ENCODE results near the gene SLC17A9.
A peak's percentile ranks its signal among the peaks of the same experiment; 100 is the strongest.

DNA sequence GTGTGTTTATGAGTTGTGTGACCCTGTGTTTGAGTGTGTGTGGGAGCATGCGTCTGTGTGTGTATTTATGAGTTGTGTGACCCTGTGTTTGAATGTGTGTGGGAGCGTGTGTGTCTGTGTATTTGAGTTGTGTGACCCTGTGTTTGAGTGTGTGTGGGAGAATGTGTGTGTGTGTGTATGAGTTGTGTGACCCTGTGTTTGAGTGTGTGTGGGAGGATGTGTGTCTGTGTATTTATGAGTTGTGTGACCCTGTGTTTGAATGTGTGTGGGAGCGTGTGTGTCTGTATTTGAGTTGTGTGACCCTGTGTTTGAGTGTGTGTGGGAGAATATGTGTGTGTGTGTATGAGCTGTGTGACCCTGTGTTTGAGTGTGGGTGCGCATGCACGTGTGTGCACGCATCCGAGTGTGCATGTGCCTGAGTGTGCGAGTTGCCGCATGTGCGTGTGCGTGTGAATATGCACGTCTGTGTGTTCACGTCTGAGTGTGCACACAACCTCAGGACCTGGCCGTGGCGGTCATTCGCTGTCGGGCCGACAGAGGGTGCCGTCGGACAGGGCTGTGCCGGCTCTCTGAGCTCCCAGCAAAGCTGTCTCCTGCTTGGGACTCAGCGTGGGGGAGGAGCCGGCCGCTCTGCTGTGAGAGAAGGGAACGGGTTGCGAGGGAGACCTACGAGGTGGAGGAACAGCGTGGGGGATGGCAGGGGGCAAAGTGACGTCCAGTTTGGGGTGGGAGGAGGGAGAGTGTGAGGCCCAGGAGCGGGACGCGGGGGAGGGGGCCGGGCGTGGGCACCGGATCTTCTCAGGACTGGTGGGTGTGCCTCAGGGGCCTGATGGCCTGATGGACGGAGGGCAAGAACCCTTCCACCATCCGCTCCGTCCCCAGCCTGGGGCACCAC is 19.7 kb downstream of the SLC17A9 start:
- TF ChIP-seq, protein P1, sequence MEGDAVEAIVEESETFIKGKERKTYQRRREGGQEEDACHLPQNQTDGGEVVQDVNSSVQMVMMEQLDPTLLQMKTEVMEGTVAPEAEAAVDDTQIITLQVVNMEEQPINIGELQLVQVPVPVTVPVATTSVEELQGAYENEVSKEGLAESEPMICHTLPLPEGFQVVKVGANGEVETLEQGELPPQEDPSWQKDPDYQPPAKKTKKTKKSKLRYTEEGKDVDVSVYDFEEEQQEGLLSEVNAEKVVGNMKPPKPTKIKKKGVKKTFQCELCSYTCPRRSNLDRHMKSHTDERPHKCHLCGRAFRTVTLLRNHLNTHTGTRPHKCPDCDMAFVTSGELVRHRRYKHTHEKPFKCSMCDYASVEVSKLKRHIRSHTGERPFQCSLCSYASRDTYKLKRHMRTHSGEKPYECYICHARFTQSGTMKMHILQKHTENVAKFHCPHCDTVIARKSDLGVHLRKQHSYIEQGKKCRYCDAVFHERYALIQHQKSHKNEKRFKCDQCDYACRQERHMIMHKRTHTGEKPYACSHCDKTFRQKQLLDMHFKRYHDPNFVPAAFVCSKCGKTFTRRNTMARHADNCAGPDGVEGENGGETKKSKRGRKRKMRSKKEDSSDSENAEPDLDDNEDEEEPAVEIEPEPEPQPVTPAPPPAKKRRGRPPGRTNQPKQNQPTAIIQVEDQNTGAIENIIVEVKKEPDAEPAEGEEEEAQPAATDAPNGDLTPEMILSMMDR (IDR thresholded peaks at IDR 0.05 in 8 of 11, conservative IDR thresholded peaks at IDR 0.05 in 3 of 11): peak; percentile 79 to 95 (median 88)
- no peak for TF ChIP-seq POLR2A (IDR thresholded peaks at IDR 0.05)
- peak; percentile 32 to 70 (median 59) for TF ChIP-seq POLR2AphosphoS5 (IDR thresholded peaks at IDR 0.05)

Measured in spleen (tissue), 7 donors.